Breast epithelium (tissue), 3 donors: Measurements from ENCODE around the gene FAM168A.

ENCODE experiments used
- CTCF ChIP-seq, 3 donors: fragments of 450-650 bp; IDR thresholded peaks; one replicate each; pipeline ENCODE4 v1.5.1; 2016 to 2017; ENCODE audit warnings: antibody characterized with exemption in 3 of 3, mild to moderate bottlenecking in 3 of 3, moderate library complexity in 3 of 3
- POLR2A ChIP-seq: fragments of 450-650 bp; IDR thresholded peaks from one replicate; pipeline ENCODE4 v1.6.1; 2016; ENCODE audit warnings: antibody characterized with exemption, mild to moderate bottlenecking, moderate library complexity

- TF ChIP-seq CTCF (IDR thresholded peaks at IDR 0.05) (no peak), POLR2A (no peak)
These were observed 81.8 kb downstream of the FAM168A start for GRCh38 chr11:73516080-73516479.
